K562 (cell line): ENCODE measurements around the gene MPND. TPM values are rescaled to one million over a fixed set of nuclear protein-coding genes. Genes with fewer than 3 reads are reported as not detected.

Source experiments
- DIDO1 ChIP-seq: fragments of 450-650 bp; IDR thresholded peaks from 2 replicates; pipeline ENCODE4 v1.6.1; 2016; ENCODE audit warnings: low read depth, missing biosample characterization, missing genetic modification characterization
- POLR2A ChIP-seq: fragments of 450-650 bp; conservative IDR thresholded peaks from 2 replicates; pipeline ENCODE4 v1.6.1; 2016
- polyA plus RNA-seq, 8 experiments: library from polyadenylated mRNA; depleted of rRNA in 4 of 8; stranded (reverse) in 5 of 8; unstranded in 3 of 8; fragments of >200 nt; fragmentation: Nextera tagmentation in 2 of 8; fragmentation: Illumina TruSeq in 1 of 8; extraction: Ambion mirVana in 2 of 8; extraction: Trizol in 1 of 8; gene quantifications; 2 replicates each; pipeline versions ENCODE4 v1.2.1 to v1.2.3, GENCODE V29; 2011 to 2014; ENCODE audit warnings: inconsistent platforms in 1 of 8, missing spikeins in 1 of 8
- total RNA-seq, 7 experiments: library from RNA; depleted of rRNA in 6 of 7; stranded (reverse); fragments of >200 nt in 6 of 7; fragmentation: Illumina TruSeq in 2 of 7; extraction: Trizol in 2 of 7; gene quantifications; 2 replicates each; pipeline versions ENCODE4 v1.2.1 to v1.2.3, GENCODE V29; 2011 to 2021; ENCODE audit warnings: low replicate concordance in 1 of 7
- TF ChIP-seq, protein P1 (sequence below): fragments of 450-650 bp; IDR thresholded peaks from 2 replicates; pipeline ENCODE4 v1.6.1; 2016; ENCODE audit warnings: low read depth
- TF ChIP-seq, protein P2 (sequence below): fragments of 450-650 bp; formaldehyde crosslinking; conservative IDR thresholded peaks from 2 replicates; pipeline ENCODE4 v1.4.0; 2022; ENCODE audit warnings: mild to moderate bottlenecking, missing genetic modification characterization
- TF ChIP-seq, protein P3 (sequence below), 2 experiments: fragments of 450-650 bp; conservative IDR thresholded peaks; 2 replicates each; pipeline ENCODE4 v1.6.1; 2017; ENCODE audit warnings: mild to moderate bottlenecking in 2 of 2, moderate library complexity in 2 of 2
- TF ChIP-seq, protein P4 (sequence below), 2 experiments: fragments of 450-650 bp in 1 of 2; sonication (generic) in 1 of 2; formaldehyde crosslinking in 1 of 2; IDR thresholded peaks; 2 replicates each; pipeline versions ENCODE4 v1.7.1 to v1.9.0; 2016 to 2022; ENCODE audit warnings: inconsistent platforms in 1 of 2, mild to moderate bottlenecking in 1 of 2, missing genetic modification reagents in 1 of 2

MPND gene
- total and polyA plus RNA-seq, 9 of the 15 experiments (the other 6 are each of a cell fraction or from before 2014, with no cell fraction given): 0.25 to 14.0 (median 3.9) TPM

DNA sequence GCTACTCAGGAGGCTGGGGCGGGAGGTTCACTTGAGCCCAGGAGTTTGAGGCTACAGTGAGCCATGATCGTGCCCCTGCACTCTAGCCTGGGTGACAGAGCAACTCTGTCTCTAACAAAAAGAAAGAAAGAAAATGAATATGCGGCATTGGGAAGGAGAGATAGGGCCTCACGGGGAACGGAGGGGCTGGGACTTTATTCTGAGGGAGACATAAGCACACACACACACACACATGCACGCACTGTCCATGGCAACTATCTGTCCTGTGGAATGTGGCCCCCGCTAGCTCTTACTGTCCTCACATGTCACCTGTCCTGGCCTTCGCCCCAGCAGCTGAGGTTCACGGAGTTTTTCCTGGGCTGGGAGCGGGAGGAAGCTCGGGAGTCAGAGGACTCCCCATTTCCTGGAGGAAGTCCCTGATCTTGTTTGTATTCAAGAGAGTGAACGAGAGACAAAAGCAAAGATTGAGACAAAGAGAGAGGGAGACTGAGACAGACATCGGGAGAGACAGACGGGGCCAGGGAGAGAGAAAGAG lies 5.4 kb upstream of the MPND start (continued):
- TF ChIP-seq, protein P1, sequence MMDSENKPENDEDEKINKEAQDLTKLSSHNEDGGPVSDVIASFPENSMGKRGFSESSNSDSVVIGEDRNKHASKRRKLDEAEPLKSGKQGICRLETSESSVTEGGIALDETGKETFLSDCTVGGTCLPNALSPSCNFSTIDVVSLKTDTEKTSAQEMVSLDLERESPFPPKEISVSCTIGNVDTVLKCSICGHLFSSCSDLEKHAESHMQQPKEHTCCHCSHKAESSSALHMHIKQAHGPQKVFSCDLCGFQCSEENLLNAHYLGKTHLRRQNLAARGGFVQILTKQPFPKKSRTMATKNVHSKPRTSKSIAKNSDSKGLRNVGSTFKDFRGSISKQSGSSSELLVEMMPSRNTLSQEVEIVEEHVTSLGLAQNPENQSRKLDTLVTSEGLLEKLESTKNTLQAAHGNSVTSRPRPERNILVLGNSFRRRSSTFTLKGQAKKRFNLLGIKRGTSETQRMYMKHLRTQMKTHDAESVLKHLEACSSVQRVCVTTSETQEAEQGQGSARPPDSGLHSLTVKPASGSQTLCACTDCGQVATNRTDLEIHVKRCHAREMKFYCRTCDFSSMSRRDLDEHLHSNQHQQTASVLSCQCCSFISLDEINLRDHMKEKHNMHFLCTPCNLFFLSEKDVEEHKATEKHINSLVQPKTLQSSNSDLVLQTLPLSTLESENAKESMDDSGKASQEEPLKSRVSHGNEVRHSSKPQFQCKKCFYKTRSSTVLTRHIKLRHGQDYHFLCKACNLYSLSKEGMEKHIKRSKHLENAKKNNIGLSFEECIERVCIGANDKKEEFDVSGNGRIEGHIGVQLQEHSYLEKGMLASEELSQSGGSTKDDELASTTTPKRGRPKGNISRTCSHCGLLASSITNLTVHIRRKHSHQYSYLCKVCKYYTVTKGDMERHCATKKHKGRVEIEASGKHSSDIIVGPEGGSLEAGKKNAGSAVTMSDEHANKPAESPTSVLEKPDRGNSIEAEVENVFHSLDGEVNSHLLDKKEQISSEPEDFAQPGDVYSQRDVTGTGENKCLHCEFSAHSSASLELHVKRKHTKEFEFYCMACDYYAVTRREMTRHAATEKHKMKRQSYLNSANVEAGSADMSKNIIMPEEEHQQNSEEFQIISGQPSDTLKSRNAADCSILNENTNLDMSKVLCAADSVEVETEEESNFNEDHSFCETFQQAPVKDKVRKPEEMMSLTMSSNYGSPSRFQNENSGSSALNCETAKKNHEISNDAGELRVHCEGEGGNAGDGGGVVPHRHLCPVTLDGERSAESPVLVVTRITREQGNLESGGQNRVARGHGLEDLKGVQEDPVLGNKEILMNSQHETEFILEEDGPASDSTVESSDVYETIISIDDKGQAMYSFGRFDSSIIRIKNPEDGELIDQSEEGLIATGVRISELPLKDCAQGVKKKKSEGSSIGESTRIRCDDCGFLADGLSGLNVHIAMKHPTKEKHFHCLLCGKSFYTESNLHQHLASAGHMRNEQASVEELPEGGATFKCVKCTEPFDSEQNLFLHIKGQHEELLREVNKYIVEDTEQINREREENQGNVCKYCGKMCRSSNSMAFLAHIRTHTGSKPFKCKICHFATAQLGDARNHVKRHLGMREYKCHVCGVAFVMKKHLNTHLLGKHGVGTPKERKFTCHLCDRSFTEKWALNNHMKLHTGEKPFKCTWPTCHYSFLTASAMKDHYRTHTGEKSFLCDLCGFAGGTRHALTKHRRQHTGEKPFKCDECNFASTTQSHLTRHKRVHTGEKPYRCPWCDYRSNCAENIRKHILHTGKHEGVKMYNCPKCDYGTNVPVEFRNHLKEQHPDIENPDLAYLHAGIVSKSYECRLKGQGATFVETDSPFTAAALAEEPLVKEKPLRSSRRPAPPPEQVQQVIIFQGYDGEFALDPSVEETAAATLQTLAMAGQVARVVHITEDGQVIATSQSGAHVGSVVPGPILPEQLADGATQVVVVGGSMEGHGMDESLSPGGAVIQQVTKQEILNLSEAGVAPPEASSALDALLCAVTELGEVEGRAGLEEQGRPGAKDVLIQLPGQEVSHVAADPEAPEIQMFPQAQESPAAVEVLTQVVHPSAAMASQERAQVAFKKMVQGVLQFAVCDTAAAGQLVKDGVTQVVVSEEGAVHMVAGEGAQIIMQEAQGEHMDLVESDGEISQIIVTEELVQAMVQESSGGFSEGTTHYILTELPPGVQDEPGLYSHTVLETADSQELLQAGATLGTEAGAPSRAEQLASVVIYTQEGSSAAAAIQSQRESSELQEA: no peak
- TF ChIP-seq, protein P2, sequence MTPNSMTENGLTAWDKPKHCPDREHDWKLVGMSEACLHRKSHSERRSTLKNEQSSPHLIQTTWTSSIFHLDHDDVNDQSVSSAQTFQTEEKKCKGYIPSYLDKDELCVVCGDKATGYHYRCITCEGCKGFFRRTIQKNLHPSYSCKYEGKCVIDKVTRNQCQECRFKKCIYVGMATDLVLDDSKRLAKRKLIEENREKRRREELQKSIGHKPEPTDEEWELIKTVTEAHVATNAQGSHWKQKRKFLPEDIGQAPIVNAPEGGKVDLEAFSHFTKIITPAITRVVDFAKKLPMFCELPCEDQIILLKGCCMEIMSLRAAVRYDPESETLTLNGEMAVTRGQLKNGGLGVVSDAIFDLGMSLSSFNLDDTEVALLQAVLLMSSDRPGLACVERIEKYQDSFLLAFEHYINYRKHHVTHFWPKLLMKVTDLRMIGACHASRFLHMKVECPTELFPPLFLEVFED (CRISPR knock-in tag): no peak
- TF ChIP-seq, protein P3, sequence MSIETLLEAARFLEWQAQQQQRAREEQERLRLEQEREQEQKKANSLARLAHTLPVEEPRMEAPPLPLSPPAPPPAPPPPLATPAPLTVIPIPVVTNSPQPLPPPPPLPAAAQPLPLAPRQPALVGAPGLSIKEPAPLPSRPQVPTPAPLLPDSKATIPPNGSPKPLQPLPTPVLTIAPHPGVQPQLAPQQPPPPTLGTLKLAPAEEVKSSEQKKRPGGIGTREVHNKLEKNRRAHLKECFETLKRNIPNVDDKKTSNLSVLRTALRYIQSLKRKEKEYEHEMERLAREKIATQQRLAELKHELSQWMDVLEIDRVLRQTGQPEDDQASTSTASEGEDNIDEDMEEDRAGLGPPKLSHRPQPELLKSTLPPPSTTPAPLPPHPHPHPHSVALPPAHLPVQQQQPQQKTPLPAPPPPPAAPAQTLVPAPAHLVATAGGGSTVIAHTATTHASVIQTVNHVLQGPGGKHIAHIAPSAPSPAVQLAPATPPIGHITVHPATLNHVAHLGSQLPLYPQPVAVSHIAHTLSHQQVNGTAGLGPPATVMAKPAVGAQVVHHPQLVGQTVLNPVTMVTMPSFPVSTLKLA (conservative IDR thresholded peaks at IDR 0.05): 0 out of 4 replicates have a peak, but pooled peaks of 1 of the 2 experiments have one; percentile 51
- TF ChIP-seq DIDO1 (tag) (0 out of 2 replicates have a peak, but pooled peaks have one; percentile 27), POLR2A (peak; percentile 29; the same call in 1 of the 2 replicates)
- TF ChIP-seq, protein P4, sequence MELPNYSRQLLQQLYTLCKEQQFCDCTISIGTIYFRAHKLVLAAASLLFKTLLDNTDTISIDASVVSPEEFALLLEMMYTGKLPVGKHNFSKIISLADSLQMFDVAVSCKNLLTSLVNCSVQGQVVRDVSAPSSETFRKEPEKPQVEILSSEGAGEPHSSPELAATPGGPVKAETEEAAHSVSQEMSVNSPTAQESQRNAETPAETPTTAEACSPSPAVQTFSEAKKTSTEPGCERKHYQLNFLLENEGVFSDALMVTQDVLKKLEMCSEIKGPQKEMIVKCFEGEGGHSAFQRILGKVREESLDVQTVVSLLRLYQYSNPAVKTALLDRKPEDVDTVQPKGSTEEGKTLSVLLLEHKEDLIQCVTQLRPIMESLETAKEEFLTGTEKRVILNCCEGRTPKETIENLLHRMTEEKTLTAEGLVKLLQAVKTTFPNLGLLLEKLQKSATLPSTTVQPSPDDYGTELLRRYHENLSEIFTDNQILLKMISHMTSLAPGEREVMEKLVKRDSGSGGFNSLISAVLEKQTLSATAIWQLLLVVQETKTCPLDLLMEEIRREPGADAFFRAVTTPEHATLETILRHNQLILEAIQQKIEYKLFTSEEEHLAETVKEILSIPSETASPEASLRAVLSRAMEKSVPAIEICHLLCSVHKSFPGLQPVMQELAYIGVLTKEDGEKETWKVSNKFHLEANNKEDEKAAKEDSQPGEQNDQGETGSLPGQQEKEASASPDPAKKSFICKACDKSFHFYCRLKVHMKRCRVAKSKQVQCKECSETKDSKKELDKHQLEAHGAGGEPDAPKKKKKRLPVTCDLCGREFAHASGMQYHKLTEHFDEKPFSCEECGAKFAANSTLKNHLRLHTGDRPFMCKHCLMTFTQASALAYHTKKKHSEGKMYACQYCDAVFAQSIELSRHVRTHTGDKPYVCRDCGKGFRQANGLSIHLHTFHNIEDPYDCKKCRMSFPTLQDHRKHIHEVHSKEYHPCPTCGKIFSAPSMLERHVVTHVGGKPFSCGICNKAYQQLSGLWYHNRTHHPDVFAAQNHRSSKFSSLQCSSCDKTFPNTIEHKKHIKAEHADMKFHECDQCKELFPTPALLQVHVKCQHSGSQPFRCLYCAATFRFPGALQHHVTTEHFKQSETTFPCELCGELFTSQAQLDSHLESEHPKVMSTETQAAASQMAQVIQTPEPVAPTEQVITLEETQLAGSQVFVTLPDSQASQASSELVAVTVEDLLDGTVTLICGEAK (IDR thresholded peaks at IDR 0.05): peak; percentile 43; the same call in 1 of the 2 replicates
- TF ChIP-seq, protein P4 (CRISPR knock-in tag; IDR thresholded peaks at IDR 0.05): no peak
